Esophagus squamous epithelium (tissue), 4 donors: ENCODE data around the gene CTBP1.

Experiments
- POLR2A ChIP-seq, 4 donors: fragments of 450-650 bp; IDR thresholded peaks; one replicate each; pipeline ENCODE4 v1.6.1; 2017; ENCODE audit warnings: antibody characterized with exemption in 4 of 4, mild to moderate bottlenecking in 4 of 4, moderate library complexity in 3 of 4
- TF ChIP-seq, protein P1 (sequence below), 6 experiments: fragments of 450-650 bp in 4 of 6; fragments of 200-600 bp in 2 of 6; sonication (generic) in 2 of 6; IDR thresholded peaks; one replicate each; pipeline ENCODE4 v1.5.1; 2016 to 2019; ENCODE audit warnings: antibody characterized with exemption in 6 of 6, mild to moderate bottlenecking in 4 of 6, moderate library complexity in 4 of 6

DNA sequence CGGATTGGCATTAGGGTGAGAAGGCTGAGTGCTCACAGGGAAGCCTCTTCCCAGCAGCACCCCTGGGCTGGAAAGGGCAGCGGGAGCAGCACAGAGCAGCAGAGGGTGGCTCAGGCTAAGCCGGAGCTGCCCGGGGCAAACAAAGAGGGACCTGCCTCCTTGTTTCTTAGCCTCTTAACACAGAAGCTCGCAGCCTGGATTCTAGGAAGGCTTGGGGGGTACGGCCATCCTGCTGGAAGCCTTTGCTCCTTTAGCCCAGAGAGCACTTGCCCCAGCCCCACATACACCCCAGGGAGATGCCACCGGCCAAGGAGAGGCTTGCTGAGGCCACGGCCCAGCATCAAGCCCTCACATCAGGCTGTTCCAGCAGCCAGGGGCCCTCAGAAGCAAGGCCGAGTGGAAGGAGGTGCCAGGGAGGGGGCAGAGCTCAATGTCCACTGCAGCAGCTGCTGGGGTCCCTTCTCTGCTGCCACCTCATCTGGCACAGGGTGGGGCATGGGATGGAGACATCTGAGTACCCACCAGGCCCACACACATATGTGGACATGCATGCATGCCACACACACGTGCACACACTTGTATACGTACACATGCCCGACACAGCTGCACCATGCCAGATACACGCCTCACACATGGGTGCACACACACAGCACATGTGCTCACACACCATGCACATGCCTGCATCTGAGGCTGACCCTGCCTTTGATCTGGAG lies 56.3 kb downstream of the CTBP1 start:
- TF ChIP-seq, protein P1, sequence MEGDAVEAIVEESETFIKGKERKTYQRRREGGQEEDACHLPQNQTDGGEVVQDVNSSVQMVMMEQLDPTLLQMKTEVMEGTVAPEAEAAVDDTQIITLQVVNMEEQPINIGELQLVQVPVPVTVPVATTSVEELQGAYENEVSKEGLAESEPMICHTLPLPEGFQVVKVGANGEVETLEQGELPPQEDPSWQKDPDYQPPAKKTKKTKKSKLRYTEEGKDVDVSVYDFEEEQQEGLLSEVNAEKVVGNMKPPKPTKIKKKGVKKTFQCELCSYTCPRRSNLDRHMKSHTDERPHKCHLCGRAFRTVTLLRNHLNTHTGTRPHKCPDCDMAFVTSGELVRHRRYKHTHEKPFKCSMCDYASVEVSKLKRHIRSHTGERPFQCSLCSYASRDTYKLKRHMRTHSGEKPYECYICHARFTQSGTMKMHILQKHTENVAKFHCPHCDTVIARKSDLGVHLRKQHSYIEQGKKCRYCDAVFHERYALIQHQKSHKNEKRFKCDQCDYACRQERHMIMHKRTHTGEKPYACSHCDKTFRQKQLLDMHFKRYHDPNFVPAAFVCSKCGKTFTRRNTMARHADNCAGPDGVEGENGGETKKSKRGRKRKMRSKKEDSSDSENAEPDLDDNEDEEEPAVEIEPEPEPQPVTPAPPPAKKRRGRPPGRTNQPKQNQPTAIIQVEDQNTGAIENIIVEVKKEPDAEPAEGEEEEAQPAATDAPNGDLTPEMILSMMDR (IDR thresholded peaks at IDR 0.05): no peak
- no peak for TF ChIP-seq POLR2A (IDR thresholded peaks at IDR 0.05)
